Fibroblast of lung (primary cell): ENCODE results near the gene CDK9. TPM values are rescaled to one million over a fixed set of nuclear protein-coding genes. Genes with fewer than 3 reads are reported as not detected.
A peak's percentile ranks its signal among the peaks of the same experiment; 100 is the strongest.
"Not testable (repeated sequence)": the region's sequence is repeated elsewhere in the genome, so short reads cannot be mapped to it uniquely, and the experiment has no call there.

ENCODE experiments used
- DNase-seq, 2 donors: peaks; one replicate each; pipeline versions ENCODE4 v3.0.0 to v3.0.0-alpha.2; 2010; ENCODE audit warnings: low read depth in 2 of 2
- H2AFZ ChIP-seq: 2 replicates; pipeline ENCODE4 v1.5.1; 2012; ENCODE audit warnings: low read length, control low read depth, inconsistent platforms
- H3K27ac ChIP-seq: 2 replicates; pipeline ENCODE4 v1.5.1; 2011; ENCODE audit warnings: low read length, control low read depth; ENCODE audit not compliant: insufficient read depth
- H3K27me3 ChIP-seq: 2 replicates; pipeline ENCODE4 v1.5.1; 2011; ENCODE audit warnings: mild to moderate bottlenecking, low read length; ENCODE audit not compliant: control insufficient read depth, insufficient read depth
- H3K36me3 ChIP-seq: 2 replicates; pipeline ENCODE4 v1.5.1; 2011; ENCODE audit warnings: low read length; ENCODE audit not compliant: control insufficient read depth, insufficient read depth
- H3K4me1 ChIP-seq: 2 replicates; pipeline ENCODE4 v1.5.1; 2011; ENCODE audit warnings: low read length; ENCODE audit not compliant: control insufficient read depth, insufficient read depth; ENCODE audit errors: extremely low read depth
- H3K4me2 ChIP-seq: 2 replicates; pipeline ENCODE4 v1.5.1; 2011; ENCODE audit warnings: low read length, control low read depth; ENCODE audit not compliant: insufficient read depth; ENCODE audit errors: extremely low read depth
- H3K4me3 ChIP-seq, 4 experiments: fragments of 200-600 bp in 1 of 4; sonication (generic) in 1 of 4; replicated peaks in 1 of 4; 2 replicates each; pipeline ENCODE4 v1.5.1; 2011 to 2016; ENCODE audit warnings: low read length in 4 of 4, low read depth in 3 of 4, mild to moderate bottlenecking in 3 of 4, control low read depth in 2 of 4, inconsistent platforms in 1 of 4, mixed read lengths in 1 of 4; ENCODE audit not compliant: insufficient read depth in 1 of 4; ENCODE audit errors: control extremely low read depth in 1 of 4
- H3K79me2 ChIP-seq: 2 replicates; pipeline ENCODE4 v1.5.1; 2012; ENCODE audit warnings: mild to moderate bottlenecking, low read length, inconsistent platforms; ENCODE audit not compliant: control insufficient read depth, insufficient read depth
- H3K9ac ChIP-seq: 2 replicates; pipeline ENCODE4 v1.5.1; 2011; ENCODE audit warnings: mild to moderate bottlenecking, low read length, control low read depth; ENCODE audit not compliant: insufficient read depth
- H3K9me3 ChIP-seq: 2 replicates; pipeline ENCODE4 v1.5.1; 2012; ENCODE audit warnings: low read depth, low read length; ENCODE audit not compliant: control insufficient read depth, insufficient read depth
- H4K20me1 ChIP-seq: 2 replicates; pipeline ENCODE4 v1.5.1; 2011; ENCODE audit warnings: low read length; ENCODE audit not compliant: control insufficient read depth, insufficient read depth; ENCODE audit errors: extremely low read depth
- CTCF ChIP-seq, 2 donors: IDR thresholded peaks in 1 of 2; conservative IDR thresholded peaks in 1 of 2; 1 replicate in 1 of 2; 2 replicates in 1 of 2; pipeline ENCODE4 v1.5.1; 2011 to 2012; ENCODE audit warnings: low read length in 2 of 2, control low read depth in 1 of 2, inconsistent platforms in 1 of 2, low read depth in 1 of 2, mild to moderate bottlenecking in 1 of 2
- EZH2 ChIP-seq: IDR thresholded peaks from 2 replicates; pipeline ENCODE4 v1.5.1; 2012; ENCODE audit warnings: low read length, control low read depth, mild to moderate bottlenecking; ENCODE audit errors: missing control alignments
- polyA plus RNA-seq, 2 donors: library from polyadenylated mRNA; depleted of rRNA in 1 of 2; stranded (reverse) in 1 of 2; unstranded in 1 of 2; fragments of >200 nt; gene quantifications; 2 replicates each; pipeline ENCODE4 v1.2.1, GENCODE V29; 2011 to 2012; ENCODE audit warnings: missing spikeins in 1 of 2
- total RNA-seq: library from RNA; depleted of rRNA; stranded (reverse); fragments of >200 nt; gene quantifications from 2 replicates; pipeline ENCODE4 v1.2.1, GENCODE V29; 2014

Gene CDK9
- total and polyA plus RNA-seq, 2 donors (not counting 1 experiment from before 2014, with no cell fraction given), result 54.8 to 82.2 TPM

- Histone ChIP-seq H3K79me2 (no peaks in the 10 kb centered on the region), H2AFZ (no peak overlapping the region), H3K36me3 (no peaks in the 10 kb centered on the region), H3K27me3 (peaks cover under 1% of the 10 kb centered on the region), H3K4me2 (no peak overlapping the region), H4K20me1 (no peaks in the 10 kb centered on the region), H3K4me1 (no peaks in the 10 kb centered on the region), H3K4me3 (no peak overlapping the region), H3K9ac (no peak overlapping the region), H3K9me3 (no peaks in the 10 kb centered on the region), H3K27ac (no peak overlapping the region)
- peak in 1 of 2 donors; percentile 49 for DNase-seq
- TF ChIP-seq CTCF (conservative IDR thresholded peaks at IDR 0.05 in 1 of 2, IDR thresholded peaks at IDR 0.05 in 1 of 2; ENCODE audit: low read depth in 1 of 2, low read length in 2 of 2), result no peak
- no peak for TF ChIP-seq EZH2
Observed at GRCh38 chr9:127779136-127779981, 6.5 kb upstream of the CDK9 start.

DNA sequence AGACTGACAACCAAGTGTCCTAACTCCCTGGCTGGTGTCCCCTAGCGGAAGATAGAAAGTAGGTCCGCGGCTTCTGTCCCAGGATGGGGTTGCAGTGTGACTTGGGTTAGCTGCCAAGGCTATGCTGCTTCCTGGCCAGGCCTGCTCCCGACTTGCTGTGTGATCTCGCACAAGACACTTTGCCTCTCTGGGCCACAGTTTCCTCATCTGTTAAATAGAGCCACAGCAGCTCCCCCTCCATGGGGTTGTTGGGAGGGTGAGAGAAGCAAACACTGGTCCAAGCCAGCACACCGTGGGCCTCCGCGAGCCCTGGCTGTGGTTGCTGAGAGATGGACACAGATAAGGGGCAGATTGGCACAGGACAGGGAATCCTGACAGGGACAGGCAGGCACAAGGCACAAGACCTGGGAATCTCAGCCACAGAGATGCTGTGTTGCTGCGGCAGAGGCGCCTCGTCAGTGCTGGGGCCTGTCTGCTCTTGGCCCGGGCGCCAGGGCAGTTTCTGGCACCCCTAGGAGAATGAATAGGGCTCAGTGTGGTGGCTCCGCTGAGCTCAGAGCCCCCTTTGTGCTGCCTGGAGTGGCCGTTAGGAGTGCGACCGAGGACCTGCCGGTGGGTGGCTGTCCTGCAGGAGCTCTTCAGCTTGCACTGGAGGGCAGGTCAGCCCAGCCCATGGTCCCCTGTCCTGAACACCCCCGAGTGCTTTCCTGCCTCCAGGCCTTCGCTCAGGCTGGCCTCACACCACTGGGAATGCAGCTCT is 5.5 kb upstream of the CDK9 start:
- H3K4me1 ChIP-seq, result no peaks in the 10 kb centered on the region
- H3K36me3 ChIP-seq, result no peaks in the 10 kb centered on the region
- no peaks in the 10 kb centered on the region for H4K20me1 ChIP-seq
- no peak overlapping the region for H3K27ac ChIP-seq
- no peak overlapping the region for H3K4me3 ChIP-seq
- H3K4me2 ChIP-seq, result no peak overlapping the region
- H3K79me2 ChIP-seq, result no peaks in the 10 kb centered on the region
- no peak overlapping the region for H2AFZ ChIP-seq
- H3K9ac ChIP-seq, result no peak overlapping the region
- no peaks in the 10 kb centered on the region for H3K9me3 ChIP-seq
- DNase-seq, result no peak
- H3K27me3 ChIP-seq, result no peaks in the 10 kb centered on the region
- no peak for TF ChIP-seq EZH2
- TF ChIP-seq CTCF (conservative IDR thresholded peaks at IDR 0.05 in 1 of 2, IDR thresholded peaks at IDR 0.05 in 1 of 2; ENCODE audit: low read depth in 1 of 2, low read length in 2 of 2), result no peak

DNA sequence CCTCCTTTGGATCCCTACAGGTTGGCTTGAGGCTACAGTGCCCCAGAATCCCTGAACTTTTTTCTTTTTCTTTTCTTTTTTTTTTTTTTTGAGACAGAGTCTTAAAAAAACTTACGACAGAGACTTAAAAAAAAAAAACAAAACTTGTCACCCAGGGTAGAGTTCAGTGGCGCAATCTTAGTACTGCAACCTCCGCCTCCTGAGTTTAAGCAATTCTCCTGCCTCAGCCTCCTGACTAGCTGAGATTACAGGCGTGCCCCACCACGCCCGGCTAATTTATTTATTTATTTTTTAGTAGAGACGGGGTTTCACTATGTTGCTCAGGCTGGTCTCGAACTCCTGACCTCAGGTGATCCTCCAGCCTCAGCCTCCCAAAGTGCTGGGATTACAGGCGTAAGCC is 4.9 kb upstream of the CDK9 start:
- not testable (repeated sequence) for H3K4me2 ChIP-seq, H3K4me3 ChIP-seq, H3K27ac ChIP-seq, H3K9me3 ChIP-seq, DNase-seq, H3K27me3 ChIP-seq, H2AFZ ChIP-seq, H4K20me1 ChIP-seq, H3K36me3 ChIP-seq, H3K79me2 ChIP-seq, H3K4me1 ChIP-seq, H3K9ac ChIP-seq
